Stimulated activated CD4-positive, alpha-beta T cell treated with anti-CD3 and anti-CD28 coated beads, Interleukin-4, amount 100 ng/mL, for 4 hours (primary cell): ENCODE data around the gene OTUD7B.
A peak's percentile ranks its signal among the peaks of the same experiment; 100 is the strongest.
"Not testable (repeated sequence)": the region's sequence is repeated elsewhere in the genome, so short reads cannot be mapped to it uniquely, and the experiment has no call there.

Source experiments
- DNase-seq, 2 experiments: peaks; one replicate each; pipeline ENCODE4 v3.0.0-alpha.2; 2020

OTUD7B gene

DNA sequence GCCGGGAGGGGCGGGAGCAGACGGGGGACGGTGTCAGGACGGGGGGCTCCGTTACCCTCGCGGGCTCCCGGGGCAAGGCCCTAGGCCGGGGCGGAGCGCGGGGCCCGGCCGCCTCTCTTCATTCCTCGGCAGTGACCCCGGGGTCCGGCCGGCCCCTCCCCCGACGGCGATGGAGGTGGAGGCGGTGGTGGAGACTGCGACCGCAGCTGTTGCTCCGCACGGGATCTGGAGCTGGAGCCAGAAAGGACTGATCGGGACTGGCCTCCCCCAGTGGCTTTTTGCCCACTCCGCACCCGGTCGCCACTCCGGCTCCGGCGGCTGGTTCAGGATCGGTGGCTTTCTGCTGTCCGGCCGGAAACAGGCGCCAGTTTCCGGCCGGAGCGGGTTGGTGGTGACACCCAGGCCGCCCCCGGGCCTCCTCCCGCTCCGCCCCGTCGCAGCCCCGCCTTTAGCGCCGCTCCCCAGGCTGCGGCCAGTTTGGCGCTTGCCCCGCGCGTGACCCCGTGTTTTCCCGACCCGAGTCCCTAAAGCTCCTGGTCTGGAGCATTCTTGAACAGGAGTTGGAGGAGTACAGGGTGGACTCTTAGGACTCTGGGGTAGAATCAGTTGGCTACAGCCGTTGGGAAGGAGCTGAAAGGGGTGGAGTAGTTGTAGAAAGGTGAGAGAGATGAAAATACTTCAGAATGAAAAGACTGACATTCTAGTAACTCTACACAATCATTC is at the start of gene OTUD7B:
Gene OTUD7B (minus strand): TSS at position 334 of the 723 bp plus-strand sequence. CDS start 33,216 bp downstream, outside the sequence.
- DNase-seq: peak; percentile 61 to 77

DNA sequence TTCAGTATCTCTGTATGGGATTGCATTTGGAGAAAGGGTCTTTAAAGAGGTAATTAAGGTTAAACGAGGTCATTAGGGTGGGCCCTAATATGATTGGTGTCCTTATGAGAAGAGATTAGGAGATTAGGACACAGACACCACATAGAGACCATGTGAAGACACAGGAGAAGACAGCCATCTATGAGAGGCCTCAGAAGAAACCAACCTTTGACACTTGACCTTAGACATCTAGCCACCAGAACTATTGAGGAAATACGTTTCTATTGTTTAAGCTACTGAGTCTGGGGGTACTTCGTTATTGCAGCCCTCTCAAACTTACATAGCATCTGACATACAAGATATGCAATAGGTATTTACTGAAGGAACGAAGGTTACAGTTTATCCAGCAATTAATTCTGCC is 49.7 kb upstream of the OTUD7B start:
- no peak for DNase-seq

DNA sequence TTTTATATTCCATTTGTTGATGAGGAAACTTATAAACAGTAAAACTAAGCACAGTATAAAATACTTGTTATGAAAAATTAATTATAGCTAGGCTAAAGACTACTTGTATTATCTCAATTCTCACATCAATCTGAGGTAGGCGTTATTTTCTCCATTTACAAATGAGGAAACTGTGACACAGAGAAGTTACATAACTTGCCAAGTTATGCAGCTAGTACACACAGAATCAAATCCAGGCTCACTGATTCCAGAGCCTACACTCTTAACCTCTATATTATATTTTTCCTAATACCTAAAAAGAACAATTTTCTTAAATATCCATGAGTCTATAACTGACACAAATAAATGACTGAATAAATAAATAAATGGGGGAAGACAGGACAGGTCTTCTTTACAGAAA is 45.9 kb upstream of the OTUD7B start:
- no peak for DNase-seq

DNA sequence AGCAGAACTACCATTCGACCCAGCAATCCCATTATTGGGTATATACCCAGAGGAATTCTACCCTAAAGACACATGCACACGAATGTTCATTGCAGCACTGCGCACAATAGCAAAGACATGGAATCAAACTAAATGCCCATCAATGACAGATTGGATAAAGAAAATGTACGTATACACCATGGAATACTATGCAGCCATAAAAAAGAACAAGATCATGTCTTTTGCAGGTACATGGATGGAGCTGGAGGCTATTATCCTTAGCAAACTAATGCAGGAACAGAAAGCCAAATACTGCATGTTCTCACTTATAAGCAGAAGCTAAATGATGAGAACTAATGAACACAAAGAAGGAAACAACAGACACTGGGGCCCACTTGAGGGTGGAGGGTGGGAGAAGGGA is 45.0 kb upstream of the OTUD7B start:
- DNase-seq: not testable (repeated sequence)

DNA sequence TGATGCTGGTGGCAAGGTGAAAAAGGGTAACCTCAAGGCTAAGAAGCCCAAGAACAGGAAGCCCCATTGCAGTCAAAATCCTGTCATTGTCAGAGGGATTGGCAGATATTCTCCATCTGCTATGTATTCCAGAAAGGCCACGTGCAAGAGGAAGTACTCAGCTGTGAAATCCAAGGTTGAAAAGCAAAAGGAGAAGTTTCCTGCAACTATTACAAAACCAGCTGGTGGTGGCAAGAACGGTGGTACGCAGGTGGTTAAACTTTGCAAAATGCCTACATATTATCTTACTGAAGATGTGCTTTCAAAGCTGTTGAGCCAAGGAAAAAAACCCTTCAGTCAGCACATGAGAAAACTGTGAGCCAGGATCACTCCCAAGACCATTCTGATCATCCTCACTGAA is 43.4 kb upstream of the OTUD7B start:
- no peak for DNase-seq

DNA sequence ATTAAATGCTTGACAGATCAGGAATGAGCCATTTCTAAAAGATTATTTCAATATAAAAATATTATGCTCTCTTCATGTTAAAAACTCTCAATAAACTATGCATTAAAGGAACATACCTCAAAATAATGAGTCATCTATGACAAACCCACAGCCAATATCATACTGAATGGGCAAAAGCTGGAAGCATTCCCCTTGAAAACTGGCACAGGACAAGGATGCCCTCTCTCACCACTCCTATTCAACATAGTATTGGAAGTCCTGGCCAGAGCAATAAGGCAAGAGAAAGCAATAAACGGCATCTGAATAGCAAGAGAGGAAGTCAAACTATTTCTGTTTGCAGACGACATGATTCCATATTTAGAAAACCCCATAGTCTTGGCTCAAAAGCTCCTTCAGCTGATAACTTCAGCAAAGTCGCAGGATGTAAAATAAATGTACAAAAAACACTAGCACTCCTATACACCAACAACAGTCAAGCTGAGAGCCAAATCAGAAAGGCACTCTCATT is 41.4 kb upstream of the OTUD7B start:
- DNase-seq: not testable (repeated sequence)

DNA sequence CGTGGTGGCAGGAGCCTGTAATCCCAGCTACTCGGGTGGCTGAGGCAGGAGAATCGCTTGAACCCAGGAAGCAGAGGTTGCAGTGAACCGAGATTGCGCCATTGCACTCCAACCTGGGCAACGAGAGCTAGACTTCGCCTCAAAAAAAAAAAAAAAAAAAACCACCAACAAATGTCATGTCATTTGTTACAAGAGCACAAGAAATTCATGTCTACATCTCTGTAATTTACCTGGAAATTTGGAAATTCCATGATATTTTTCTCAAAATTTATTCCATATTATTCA is 40.5 kb upstream of the OTUD7B start:
- no peak for DNase-seq

DNA sequence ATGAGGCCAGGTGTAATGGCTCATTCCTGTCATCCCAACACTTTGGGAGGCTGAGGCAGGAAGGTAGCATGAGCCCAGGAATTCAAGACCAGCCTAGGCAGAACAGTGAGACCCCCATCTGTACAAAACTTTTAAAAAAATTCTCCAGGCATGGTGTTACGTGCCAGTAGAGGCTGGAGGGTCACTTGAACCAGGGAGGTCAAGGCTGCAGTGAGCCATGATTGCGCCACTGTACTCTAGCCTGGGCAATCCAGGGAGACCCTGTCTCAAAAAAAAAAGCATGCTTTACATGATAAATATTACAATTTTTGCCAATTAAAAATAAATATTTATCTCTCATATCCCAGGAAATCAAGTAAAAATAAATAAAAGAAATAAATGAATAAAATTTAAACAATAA is 39.4 kb upstream of the OTUD7B start:
- no peak for DNase-seq

DNA sequence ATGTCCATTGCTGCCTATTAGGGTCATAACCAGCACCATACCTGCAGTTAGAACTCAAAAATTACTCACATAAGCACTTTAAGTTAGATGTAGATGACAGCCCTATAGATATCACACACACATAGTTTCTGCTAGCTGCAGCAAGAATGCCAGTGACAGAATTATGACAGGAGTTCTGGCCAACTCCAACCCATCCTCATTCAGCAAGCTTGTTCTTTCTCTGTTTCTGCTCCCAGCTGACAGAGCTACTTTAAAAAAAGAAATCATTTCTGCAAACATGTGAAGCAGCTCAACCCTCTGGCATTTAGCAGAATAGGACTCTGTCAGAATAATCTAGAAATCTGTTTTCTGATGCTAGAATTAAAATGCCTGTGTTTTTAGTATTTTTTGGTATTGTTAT is 23.8 kb upstream of the OTUD7B start:
- no peak for DNase-seq

DNA sequence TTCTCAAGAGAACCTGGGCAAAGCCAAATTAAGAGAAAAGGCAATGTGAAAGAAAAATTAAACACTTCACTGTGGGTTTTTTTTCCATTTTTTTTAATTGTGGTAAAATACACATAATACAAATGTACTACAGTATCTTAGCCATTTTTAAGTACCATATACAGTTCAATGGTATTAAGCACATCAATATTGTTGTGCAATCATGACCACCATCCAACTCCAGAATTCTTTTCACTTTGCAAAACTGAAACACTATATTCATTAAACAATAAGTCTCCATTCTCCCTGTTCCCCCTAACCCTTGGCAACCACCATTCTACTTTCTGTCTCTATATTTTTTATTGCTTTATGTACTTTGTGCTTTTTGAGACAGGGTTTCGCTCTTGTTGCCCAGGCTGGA is 17.8 kb upstream of the OTUD7B start:
- no peak for DNase-seq

DNA sequence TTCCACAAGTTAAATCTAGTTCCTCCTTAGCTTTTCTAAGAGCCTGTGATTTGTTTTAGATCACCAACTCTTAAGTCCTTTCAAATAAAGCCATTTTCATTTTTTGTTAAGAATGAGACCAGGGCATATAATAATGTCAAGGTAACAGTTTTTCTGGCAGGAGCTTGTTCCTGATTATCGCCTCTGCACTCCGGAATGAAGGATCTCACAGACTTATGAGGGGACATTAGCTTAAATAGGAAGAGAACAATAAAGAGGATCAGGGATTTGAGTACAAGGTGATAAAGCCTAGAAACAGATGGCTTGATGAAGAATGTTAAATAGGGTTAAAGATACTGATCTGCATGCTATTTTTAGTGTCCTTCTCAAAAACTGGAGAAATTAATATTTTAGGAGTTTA is 13.6 kb upstream of the OTUD7B start:
- no peak for DNase-seq

DNA sequence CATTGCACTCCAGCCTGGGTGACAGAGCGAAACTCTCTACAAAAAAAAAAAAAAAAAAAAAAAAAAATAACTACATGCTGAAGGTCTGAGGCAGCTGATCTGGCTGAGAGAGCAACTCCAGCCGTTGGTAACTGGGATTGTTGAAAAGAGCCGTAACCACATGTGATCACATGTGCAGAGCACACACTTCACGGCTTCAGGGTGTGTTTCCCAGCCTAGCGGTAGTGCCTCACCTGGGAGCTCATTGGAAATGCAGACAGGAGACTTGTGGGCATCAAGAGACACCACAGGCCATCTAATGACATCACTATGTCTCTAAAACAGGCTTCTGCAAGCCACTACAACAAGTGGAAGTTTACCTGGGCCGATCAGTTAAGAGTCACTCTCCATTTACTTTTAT is 11.8 kb upstream of the OTUD7B start:
- no peak for DNase-seq

DNA sequence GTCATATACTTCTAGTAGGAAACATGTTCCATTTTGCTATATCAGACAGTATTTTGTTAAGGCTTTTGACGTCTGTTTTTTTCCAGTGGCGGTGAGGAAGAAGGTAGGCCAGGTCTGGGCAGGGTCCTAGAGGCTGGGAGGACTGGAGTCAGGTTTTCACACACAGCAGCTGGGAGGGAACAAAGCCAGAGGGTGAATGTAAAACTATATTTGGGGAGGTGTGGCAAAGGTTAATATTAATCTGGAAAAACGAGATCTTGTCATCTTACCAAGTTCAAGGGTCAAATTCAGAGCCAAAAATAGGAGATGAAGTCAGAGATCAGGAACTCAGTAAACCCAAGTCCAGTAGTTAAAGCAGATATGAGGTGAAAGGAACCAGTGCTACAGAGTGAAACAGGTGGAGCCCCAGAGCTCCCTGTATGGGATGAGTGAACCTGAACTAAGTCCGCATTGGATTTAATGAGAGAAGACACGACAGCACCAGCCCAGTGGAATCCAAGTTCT is 10.7 kb upstream of the OTUD7B start:
- no peak for DNase-seq

DNA sequence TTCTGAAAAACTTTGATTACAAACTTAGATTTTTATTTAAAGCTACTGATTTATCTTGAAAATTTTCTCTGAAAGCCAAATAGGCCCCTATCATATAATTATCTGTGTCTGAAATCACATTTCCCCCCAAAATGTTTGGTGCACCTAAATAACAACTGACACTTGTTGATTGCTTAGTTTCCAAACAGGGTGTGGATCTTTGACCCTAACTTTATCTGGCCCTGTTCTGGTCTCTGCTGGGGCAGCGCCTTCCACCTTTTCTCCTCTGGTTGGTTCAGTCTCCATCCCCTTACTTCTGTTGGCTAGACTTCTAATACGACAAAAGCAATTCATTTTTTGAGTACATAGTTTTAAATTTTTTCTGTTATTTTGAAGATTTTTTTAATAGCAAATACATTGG is 10.2 kb upstream of the OTUD7B start:
- DNase-seq: no peak

DNA sequence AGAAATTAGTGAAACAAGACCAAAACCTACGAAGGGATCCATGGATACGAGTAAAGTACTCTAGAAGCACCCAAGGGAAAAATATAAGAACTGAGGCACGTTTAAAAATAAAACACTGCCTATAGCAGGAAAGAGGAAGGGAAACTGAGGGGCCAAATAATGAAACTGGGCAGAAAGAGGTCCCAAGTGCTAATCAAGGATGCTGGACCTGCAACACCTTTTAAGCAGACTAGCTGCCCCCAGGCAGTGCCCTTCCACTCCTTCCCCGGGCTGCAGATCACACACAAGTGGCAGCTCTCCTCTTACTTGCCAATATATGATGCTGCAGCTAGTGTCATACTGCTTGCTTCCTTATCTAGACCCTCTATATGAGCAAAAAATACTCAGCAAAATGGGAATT is 7.6 kb upstream of the OTUD7B start:
- no peak for DNase-seq

DNA sequence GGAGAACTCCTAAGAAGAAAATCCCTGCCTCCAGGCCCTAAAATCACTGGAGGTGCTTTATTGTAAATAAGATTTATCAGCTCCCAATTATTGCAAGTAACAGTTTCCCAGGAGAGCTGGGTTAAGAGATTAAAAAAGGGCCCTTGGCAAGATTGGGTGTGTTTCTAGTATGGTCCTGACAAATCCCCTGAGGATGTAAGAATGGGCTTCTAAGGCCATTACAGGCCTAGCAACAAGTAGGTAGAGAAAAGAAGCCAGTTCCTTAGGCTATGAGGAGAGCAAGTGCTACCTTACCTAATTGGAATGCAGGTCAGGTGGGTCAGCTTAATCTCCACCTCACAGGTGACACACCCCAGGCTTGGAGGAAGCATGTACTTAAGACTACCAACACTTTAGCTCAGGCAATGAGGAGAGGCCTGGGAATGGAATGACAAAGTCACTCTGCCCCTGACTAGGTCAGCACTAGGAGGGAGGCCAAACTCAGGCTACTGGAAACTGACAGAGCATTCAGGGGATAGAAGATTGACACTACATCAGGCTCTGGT is 6.8 kb upstream of the OTUD7B start:
- no peak for DNase-seq

DNA sequence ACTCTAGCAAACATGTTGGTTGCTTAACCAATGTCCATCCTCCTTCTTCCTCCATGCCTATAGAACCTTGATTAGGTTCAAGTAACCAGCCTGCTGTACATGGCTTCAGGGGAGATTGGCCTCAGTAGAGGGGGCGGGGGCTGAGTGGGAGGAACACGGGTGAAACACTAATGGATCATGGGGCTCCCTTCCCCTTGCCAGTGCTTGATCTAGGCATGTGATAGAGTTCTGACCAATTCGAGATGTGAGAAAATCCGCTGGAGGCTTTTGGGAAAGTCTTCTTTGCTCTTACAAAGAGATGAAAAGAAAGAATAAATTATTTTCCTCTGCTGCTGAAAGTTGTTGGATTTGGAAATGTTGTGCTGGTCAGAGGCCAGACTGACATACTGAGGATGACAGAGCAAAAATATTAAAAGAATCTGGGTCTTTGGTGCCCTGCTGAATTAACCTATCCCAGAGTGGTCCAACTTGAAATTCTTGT is 5.2 kb upstream of the OTUD7B start:
- no peak for DNase-seq

DNA sequence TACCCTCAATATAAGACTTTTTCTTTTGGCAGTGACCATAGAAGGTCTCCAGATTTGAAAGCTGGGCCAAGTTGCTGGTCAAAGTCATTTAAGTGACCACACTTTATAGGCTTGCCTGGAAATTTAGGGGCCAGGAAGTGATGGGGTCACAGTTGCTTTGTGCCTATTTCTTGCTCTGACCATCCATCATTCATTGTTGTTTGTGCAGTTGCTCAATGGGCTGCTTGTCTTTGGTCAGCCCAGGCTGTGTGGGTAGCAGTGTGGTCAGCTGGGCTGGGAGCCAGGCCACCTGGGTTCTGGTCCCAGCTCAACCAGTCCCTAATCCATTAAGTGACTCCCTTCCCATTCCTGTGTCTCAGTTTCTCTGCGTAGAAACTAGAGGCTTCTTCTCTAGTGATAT is 2.1 kb upstream of the OTUD7B start:
- DNase-seq: no peak

DNA sequence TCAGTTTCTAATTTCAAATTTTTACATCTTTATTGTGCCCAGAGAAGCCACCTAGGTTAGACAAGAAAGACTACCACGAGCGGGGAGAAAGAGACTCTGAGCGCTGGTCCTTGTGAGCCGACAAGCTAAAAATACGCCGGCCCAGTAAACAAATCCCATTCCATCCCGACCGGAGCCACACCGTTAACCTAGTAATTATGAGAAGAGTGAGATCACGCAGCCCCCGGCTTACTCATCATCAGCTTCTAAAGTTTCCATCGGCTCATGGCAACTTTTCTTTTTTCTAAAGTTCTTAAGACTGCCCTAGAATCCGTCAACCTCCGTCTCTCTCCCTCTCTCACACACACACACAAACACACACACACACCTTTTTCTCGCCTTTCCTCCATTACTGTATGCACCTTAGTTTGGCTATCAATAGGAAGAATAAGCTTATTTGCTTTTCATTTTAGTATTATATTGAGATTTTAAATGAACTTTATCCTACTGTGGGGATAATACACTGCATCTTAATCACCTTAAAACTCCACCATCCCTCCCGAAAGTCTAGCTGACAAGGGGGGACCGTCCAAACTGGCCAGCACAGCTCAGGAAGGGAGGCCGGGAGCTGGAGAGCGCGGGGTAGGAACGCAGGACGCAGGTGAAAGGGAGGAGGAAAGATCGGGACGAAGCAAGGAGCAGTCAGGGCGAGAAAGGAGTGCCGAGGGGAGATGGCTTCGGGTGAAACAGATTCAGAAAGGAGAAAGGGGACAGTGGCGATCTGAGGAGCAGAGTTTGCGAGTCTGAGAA is 728 bp downstream of the OTUD7B start:
- peak; percentile 43 to 72 for DNase-seq

DNA sequence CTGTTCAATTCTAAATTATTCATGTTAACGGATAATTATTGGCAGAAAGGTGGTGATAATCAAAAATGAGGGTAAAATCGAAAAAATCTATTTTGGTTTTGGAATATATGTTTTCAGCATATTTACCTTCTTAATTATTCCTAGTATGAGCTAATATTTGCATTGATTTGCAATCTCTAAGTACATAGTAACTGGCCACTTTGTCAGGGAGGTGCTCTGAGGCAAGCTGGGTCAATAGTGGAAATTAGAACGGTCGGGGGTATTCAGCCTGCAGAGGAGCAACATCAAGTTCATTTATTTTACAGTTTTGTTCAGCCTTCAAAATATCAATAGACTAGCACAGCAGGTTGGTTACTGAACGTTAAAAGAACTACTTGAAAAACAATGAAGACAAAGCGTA is 1.8 kb downstream of the OTUD7B start:
- DNase-seq: no peak

DNA sequence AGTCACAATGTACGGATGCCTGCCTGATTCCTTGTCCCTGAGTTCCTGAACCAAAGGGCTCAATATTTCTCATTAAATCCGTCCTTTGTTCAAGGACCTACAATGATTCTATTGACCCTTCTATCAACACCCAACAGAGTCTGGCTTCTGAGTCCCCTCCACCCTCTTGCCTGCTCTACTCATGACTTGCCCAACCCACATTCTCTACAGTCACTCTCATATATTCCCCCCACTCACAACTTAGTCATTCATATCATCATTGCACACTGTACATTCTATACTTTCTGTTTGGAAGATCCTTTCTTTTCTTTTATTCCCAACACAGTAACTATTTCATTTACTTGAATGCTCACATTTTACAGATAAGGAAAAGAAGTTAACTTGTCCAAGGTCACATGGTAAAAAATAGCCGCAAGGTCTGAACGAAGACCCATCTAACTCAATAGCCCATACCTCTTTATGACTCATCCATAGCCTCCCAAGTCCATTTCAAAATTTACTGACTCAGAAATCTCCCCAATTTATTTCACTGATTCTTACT is 3.6 kb downstream of the OTUD7B start:
- peak in 1 of 2 experiments; percentile 29 for DNase-seq

DNA sequence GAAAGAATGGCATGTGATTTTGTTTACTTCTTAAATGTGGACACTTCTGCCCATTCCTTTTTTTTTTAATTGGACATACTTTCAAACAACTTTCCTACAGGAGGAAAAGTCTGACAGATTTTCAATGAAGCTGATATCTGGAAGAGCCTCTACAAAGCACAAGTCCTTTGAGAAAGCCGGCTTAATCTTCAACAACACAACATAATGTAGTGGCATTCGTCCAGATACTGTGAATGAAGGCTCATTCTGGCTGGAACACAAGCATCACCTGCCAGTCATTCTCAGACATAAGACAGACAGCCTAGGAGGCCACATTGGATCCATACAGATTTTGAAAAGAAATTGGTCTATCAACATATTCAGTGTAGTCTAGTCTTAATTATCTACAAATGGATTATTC is 4.9 kb downstream of the OTUD7B start:
- DNase-seq: no peak

DNA sequence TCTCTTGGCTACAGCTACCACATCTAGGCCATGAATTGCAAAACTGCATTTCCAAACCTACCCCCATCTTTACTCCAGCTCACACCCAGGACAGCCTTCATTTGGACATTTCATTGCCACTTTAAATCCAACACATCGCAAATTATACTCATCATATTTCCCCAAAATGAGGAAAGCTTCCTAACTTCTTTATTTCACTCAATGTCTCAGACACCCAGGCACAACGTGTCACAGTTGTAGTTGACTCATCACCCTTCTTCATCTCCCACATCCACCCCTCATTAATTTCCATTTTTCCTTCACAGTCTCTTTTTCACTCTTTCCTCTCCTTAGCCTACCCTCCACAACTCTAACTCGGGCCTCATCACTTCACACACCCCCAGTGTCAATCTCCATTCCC is 6.7 kb downstream of the OTUD7B start:
- DNase-seq: no peak

DNA sequence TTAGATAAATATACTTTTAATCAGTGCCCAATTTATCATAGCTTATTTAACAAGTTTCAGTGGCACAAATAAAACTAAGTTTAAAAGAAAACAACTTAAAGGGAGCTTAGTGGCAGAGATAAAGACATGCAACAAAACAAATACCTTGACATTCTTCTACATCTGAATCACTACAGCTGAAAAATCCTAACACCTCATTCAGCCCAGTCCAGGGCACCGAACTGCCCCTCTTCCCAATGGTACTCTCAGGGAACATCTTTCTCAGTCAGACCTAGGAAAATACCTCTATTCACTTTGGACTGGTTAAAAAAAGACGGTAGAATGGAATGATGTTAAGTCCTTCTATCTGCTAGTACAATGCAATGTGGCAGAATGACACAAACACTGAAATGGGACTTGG is 8.3 kb downstream of the OTUD7B start:
- no peak for DNase-seq
